Measurements from ENCODE around the gene ZBTB25. TPM values are rescaled to one million over a fixed set of nuclear protein-coding genes. Genes with fewer than 3 reads are reported as not detected.

The ZBTB25 gene
- polyA plus RNA-seq, 1 of the 3 experiments (the other 2 are of a cell fraction), result 4.5 TPM

GRCh38 chr14:64422756-64423155 is 80.9 kb downstream of the ZBTB25 start:
- POLR2A ChIA-PET, result no interaction called here

GRCh38 chr14:64422005-64422404 is 81.6 kb downstream of the ZBTB25 start:
- 94% methylated on average over 1 of the region's 1 CpG for WGBS (ENCODE audit: low lambda C conversion rate)
- Histone ChIP-seq H4K20me1 (ENCODE audit: insufficient read depth) (no peaks in the 10 kb centered on the region), H3K27me3 (ENCODE audit: insufficient read depth) (no peaks in the 10 kb centered on the region), H3K9ac (no peak overlapping the region), H3K4me2 (no peak overlapping the region), H3K4me1 (ENCODE audit: control insufficient read depth in 1 of 2, insufficient read depth in 2 of 2, low read depth in 1 of 2, low read length in 1 of 2) (peaks cover 0 to 10% of the 10 kb centered on the region in 2 experiments; a peak in 2 of 4 replicates), H3K9me3 (no peaks in the 10 kb centered on the region), H3K4me3 (ENCODE audit: low read depth in 2 of 2, low read length in 1 of 2) (no peak overlapping the region), H2AFZ (ENCODE audit: low read depth) (no peak overlapping the region), H3K79me2 (ENCODE audit: insufficient read depth) (no peaks in the 10 kb centered on the region; the same call in 1 of the 2 replicates), H3K9me2 (no peaks in the 10 kb centered on the region), H3K36me3 (replicated peaks in 1 of 2; ENCODE audit: control insufficient read depth in 1 of 2, insufficient read depth in 2 of 2, low read length in 1 of 2) (peaks cover 11 to 15% of the 10 kb centered on the region in 2 experiments), H3K27ac (ENCODE audit: low read depth in 2 of 2, low read length in 1 of 2) (peak overlapping the region in 1 of 2 experiments; percentile 8; a peak in 1 of 4 replicates), H3F3A (replicated peaks; ENCODE audit: insufficient read depth) (peaks cover 19% of the 10 kb centered on the region)
- POLR2A ChIA-PET, result interaction anchor here (1.8 kb wide), 1 partner anchor 34 kb away, joined by 4 read pairs; the partner anchor contains the start of gene MTHFD1
- TF ChIP-seq USF2 (IDR thresholded peaks at IDR 0.05; ENCODE audit: borderline replicate concordance, low read depth, low read length) (no peak), NFIC (IDR thresholded peaks at IDR 0.05; ENCODE audit: borderline replicate concordance) (no peak), IRF3 (IDR thresholded peaks at IDR 0.05; ENCODE audit: low read depth, low read length) (no peak), ELF1 (IDR thresholded peaks at IDR 0.05) (no peak), MXI1 (IDR thresholded peaks at IDR 0.05; ENCODE audit: low read depth, low read length) (no peak)
- no peak for DNase-seq
- CTCF ChIA-PET, result interaction anchor here (1.2 to 9.4 kb wide), 2 partner anchors 8 to 56 kb away, joined by 6 to 84 read pairs; no protein-coding TSS in a partner anchor

More at GRCh38 chr14:64422756-64423155, 80.9 kb downstream of the ZBTB25 start:
- H3K27me3 ChIP-seq (ENCODE audit: insufficient read depth), result no peaks in the 10 kb centered on the region
- CTCF ChIA-PET, result interaction anchor here (1.2 to 1.3 kb wide), 2 partner anchors 9 to 88 kb away, joined by 3 to 5 read pairs; no protein-coding TSS in a partner anchor
- H3K9ac ChIP-seq, result no peak overlapping the region
- peaks cover 14 to 21% of the 10 kb centered on the region in 2 experiments for H3K36me3 ChIP-seq (replicated peaks in 1 of 2; ENCODE audit: control insufficient read depth in 1 of 2, insufficient read depth in 2 of 2, low read length in 1 of 2)
- H3K9me3 ChIP-seq, result no peaks in the 10 kb centered on the region
- 94% methylated on average over 7 of the region's 7 CpGs for WGBS (ENCODE audit: low lambda C conversion rate)
- H3K4me3 ChIP-seq (ENCODE audit: low read depth in 2 of 2, low read length in 1 of 2), result no peak overlapping the region
- no peak for TF ChIP-seq EP300 (IDR thresholded peaks at IDR 0.05; ENCODE audit: borderline replicate concordance in 1 of 2, low read depth in 1 of 2, low read length in 1 of 2)
- no peak for TF ChIP-seq RXRA (IDR thresholded peaks at IDR 0.05; ENCODE audit: borderline replicate concordance, low read depth)
- TF ChIP-seq GATA2 (CRISPR knock-in tag; IDR thresholded peaks at IDR 0.05), result no peak
- no peak for TF ChIP-seq USF1 (IDR thresholded peaks at IDR 0.05; ENCODE audit: borderline replicate concordance, low read depth)
- TF ChIP-seq RAD21 (IDR thresholded peaks at IDR 0.05; ENCODE audit: low read length), result no peak
- TF ChIP-seq MAX (IDR thresholded peaks at IDR 0.05; ENCODE audit: low read depth), result no peak
- no peak for TF ChIP-seq TAF1 (IDR thresholded peaks at IDR 0.05; ENCODE audit: borderline replicate concordance, low read depth, low read length)
- H3K27ac ChIP-seq (ENCODE audit: low read depth in 2 of 2, low read length in 1 of 2), result no peak overlapping the region
- DNase-seq, result no peak
- no peaks in the 10 kb centered on the region for H4K20me1 ChIP-seq (ENCODE audit: insufficient read depth)
- H3K9me2 ChIP-seq, result no peaks in the 10 kb centered on the region
- no peak overlapping the region for H2AFZ ChIP-seq (ENCODE audit: low read depth)
- peaks cover 17% of the 10 kb centered on the region for H3F3A ChIP-seq (replicated peaks; ENCODE audit: insufficient read depth)
- H3K4me2 ChIP-seq, result no peak overlapping the region
- no peaks in the 10 kb centered on the region; the same call in 1 of the 2 replicates for H3K79me2 ChIP-seq (ENCODE audit: insufficient read depth)
- H3K4me1 ChIP-seq (ENCODE audit: control insufficient read depth in 1 of 2, insufficient read depth in 2 of 2, low read depth in 1 of 2, low read length in 1 of 2), result peaks cover 0 to 10% of the 10 kb centered on the region in 2 experiments; a peak in 2 of 4 replicates

Data from SK-N-SH (cell line).